ENCODE data around the gene HS1BP3.

- TF ChIP-seq CTCF (IDR thresholded peaks at IDR 0.05 in 2 of 3, conservative IDR thresholded peaks at IDR 0.05 in 1 of 3; ENCODE audit: borderline replicate concordance in 1 of 3, insufficient read depth in 1 of 3, low read depth in 2 of 3, low read length in 2 of 3) (no peak), POLR2A (IDR thresholded peaks at IDR 0.05; ENCODE audit: borderline replicate concordance, extremely low read depth, insufficient read depth, insufficient read length) (no peak)
Measured at GRCh38 chr2:20668871-20669475, 18.1 kb upstream of the HS1BP3 start.

Data from HCT116 (cell line).